Measurements from ENCODE around the gene C19orf25.

The C19orf25 gene

GRCh38 chr19:1433119-1434039, 45.6 kb downstream of the C19orf25 start:
- no peaks in the 10 kb centered on the region for H3K9me3 ChIP-seq (ENCODE audit: insufficient read depth, low read length)
- H3K36me3 ChIP-seq (ENCODE audit: insufficient read depth, insufficient read length, low read length), result peaks cover 64% of the 10 kb centered on the region
- no peaks in the 10 kb centered on the region for H3K27me3 ChIP-seq (ENCODE audit: insufficient read depth, insufficient read length)
- DNase-seq (ENCODE audit: low read depth, low spot score), result no peak
- H3K4me3 ChIP-seq (ENCODE audit: insufficient read length, low read depth), result no peak overlapping the region
- peak overlapping the region; percentile 21 for H3K9ac ChIP-seq (ENCODE audit: insufficient read length, low read depth)
- peaks cover 21% of the 10 kb centered on the region for H3K4me1 ChIP-seq (ENCODE audit: insufficient read depth, insufficient read length)
- no peak for TF ChIP-seq YY1 (IDR thresholded peaks at IDR 0.05; ENCODE audit: insufficient read depth, insufficient read length)
- no peak for TF ChIP-seq ZNF274 (IDR thresholded peaks at IDR 0.05; ENCODE audit: low read depth, low read length)

- no peak for TF ChIP-seq YY1 (IDR thresholded peaks at IDR 0.05; ENCODE audit: insufficient read depth, insufficient read length)
- no peak for TF ChIP-seq ZNF274 (IDR thresholded peaks at IDR 0.05; ENCODE audit: low read depth, low read length)
- no peak for TF ChIP-seq SUZ12 (IDR thresholded peaks at IDR 0.05; ENCODE audit: extremely low read depth, insufficient read depth, insufficient read length)
- Histone ChIP-seq H3K36me3 (ENCODE audit: insufficient read depth, insufficient read length, low read length) (peaks cover 73% of the 10 kb centered on the region), H3K9ac (ENCODE audit: insufficient read length, low read depth) (no peak overlapping the region), H3K4me1 (ENCODE audit: insufficient read depth, insufficient read length) (peaks cover 21% of the 10 kb centered on the region), H3K4me3 (ENCODE audit: insufficient read length, low read depth) (no peak overlapping the region), H3K9me3 (ENCODE audit: insufficient read depth, low read length) (no peaks in the 10 kb centered on the region), H3K27me3 (ENCODE audit: insufficient read depth, insufficient read length) (no peaks in the 10 kb centered on the region)
- no peak for DNase-seq (ENCODE audit: low read depth, low spot score)
Observed at GRCh38 chr19:1432507-1432887, 46.5 kb downstream of the C19orf25 start.

- peak overlapping the region; percentile 21 for H3K9ac ChIP-seq (ENCODE audit: insufficient read length, low read depth)
- peaks cover 21% of the 10 kb centered on the region for H3K4me1 ChIP-seq (ENCODE audit: insufficient read depth, insufficient read length)
- no peaks in the 10 kb centered on the region for H3K9me3 ChIP-seq (ENCODE audit: insufficient read depth, low read length)
- H3K27me3 ChIP-seq (ENCODE audit: insufficient read depth, insufficient read length), result no peaks in the 10 kb centered on the region
- TF ChIP-seq SUZ12 (IDR thresholded peaks at IDR 0.05; ENCODE audit: extremely low read depth, insufficient read depth, insufficient read length) (no peak), ZNF274 (IDR thresholded peaks at IDR 0.05; ENCODE audit: low read depth, low read length) (no peak), YY1 (IDR thresholded peaks at IDR 0.05; ENCODE audit: insufficient read depth, insufficient read length) (no peak)
- DNase-seq (ENCODE audit: low read depth, low spot score), result no peak
- peaks cover 78% of the 10 kb centered on the region for H3K36me3 ChIP-seq (ENCODE audit: insufficient read depth, insufficient read length, low read length)
- no peak overlapping the region for H3K4me3 ChIP-seq (ENCODE audit: insufficient read length, low read depth)
Observed at GRCh38 chr19:1431759-1432506, 47.1 kb downstream of the C19orf25 start.

- H3K9me3 ChIP-seq (ENCODE audit: insufficient read depth, low read length), result no peaks in the 10 kb centered on the region
- H3K27me3 ChIP-seq (ENCODE audit: insufficient read depth, insufficient read length), result no peaks in the 10 kb centered on the region
- no peak overlapping the region for H3K4me3 ChIP-seq (ENCODE audit: insufficient read length, low read depth)
- no peak overlapping the region for H3K9ac ChIP-seq (ENCODE audit: insufficient read length, low read depth)
- TF ChIP-seq SUZ12 (IDR thresholded peaks at IDR 0.05; ENCODE audit: extremely low read depth, insufficient read depth, insufficient read length) (no peak), ZNF274 (IDR thresholded peaks at IDR 0.05; ENCODE audit: low read depth, low read length) (no peak), YY1 (IDR thresholded peaks at IDR 0.05; ENCODE audit: insufficient read depth, insufficient read length) (no peak)
- DNase-seq (ENCODE audit: low read depth, low spot score), result no peak
- peaks cover 32% of the 10 kb centered on the region for H3K4me1 ChIP-seq (ENCODE audit: insufficient read depth, insufficient read length)
- peaks cover 89% of the 10 kb centered on the region for H3K36me3 ChIP-seq (ENCODE audit: insufficient read depth, insufficient read length, low read length)
Observed at GRCh38 chr19:1430246-1430645, 48.8 kb downstream of the C19orf25 start.

- Histone ChIP-seq H3K9me3 (ENCODE audit: insufficient read depth, low read length) (no peaks in the 10 kb centered on the region), H3K4me3 (ENCODE audit: insufficient read length, low read depth) (no peak overlapping the region), H3K9ac (ENCODE audit: insufficient read length, low read depth) (peak overlapping the region; percentile 12), H3K36me3 (ENCODE audit: insufficient read depth, insufficient read length, low read length) (peaks cover 91% of the 10 kb centered on the region), H3K4me1 (ENCODE audit: insufficient read depth, insufficient read length) (peaks cover 34% of the 10 kb centered on the region), H3K27me3 (ENCODE audit: insufficient read depth, insufficient read length) (no peaks in the 10 kb centered on the region)
- TF ChIP-seq YY1 (IDR thresholded peaks at IDR 0.05; ENCODE audit: insufficient read depth, insufficient read length), result no peak
- no peak for TF ChIP-seq ZNF274 (IDR thresholded peaks at IDR 0.05; ENCODE audit: low read depth, low read length)
- no peak for TF ChIP-seq SUZ12 (IDR thresholded peaks at IDR 0.05; ENCODE audit: extremely low read depth, insufficient read depth, insufficient read length)
- no peak for DNase-seq (ENCODE audit: low read depth, low spot score)
Observed at GRCh38 chr19:1429750-1430149, 49.3 kb downstream of the C19orf25 start.

- H3K9me3 ChIP-seq (ENCODE audit: insufficient read depth, low read length), result no peaks in the 10 kb centered on the region
- H3K4me3 ChIP-seq (ENCODE audit: insufficient read length, low read depth), result no peak overlapping the region
- peaks cover 36% of the 10 kb centered on the region for H3K4me1 ChIP-seq (ENCODE audit: insufficient read depth, insufficient read length)
- no peak for DNase-seq (ENCODE audit: low read depth, low spot score)
- H3K36me3 ChIP-seq (ENCODE audit: insufficient read depth, insufficient read length, low read length), result peaks cover 90% of the 10 kb centered on the region
- no peak for TF ChIP-seq SUZ12 (IDR thresholded peaks at IDR 0.05; ENCODE audit: extremely low read depth, insufficient read depth, insufficient read length)
- TF ChIP-seq YY1 (IDR thresholded peaks at IDR 0.05; ENCODE audit: insufficient read depth, insufficient read length), result no peak
- TF ChIP-seq ZNF274 (IDR thresholded peaks at IDR 0.05; ENCODE audit: low read depth, low read length), result no peak
- no peaks in the 10 kb centered on the region for H3K27me3 ChIP-seq (ENCODE audit: insufficient read depth, insufficient read length)
- peak overlapping the region; percentile 18 for H3K9ac ChIP-seq (ENCODE audit: insufficient read length, low read depth)
Observed at GRCh38 chr19:1428738-1429391, 50.1 kb downstream of the C19orf25 start.

Measured in NT2/D1 (cell line).